ENCODE results near the gene NR1I2.

Gene NR1I2

DNA sequence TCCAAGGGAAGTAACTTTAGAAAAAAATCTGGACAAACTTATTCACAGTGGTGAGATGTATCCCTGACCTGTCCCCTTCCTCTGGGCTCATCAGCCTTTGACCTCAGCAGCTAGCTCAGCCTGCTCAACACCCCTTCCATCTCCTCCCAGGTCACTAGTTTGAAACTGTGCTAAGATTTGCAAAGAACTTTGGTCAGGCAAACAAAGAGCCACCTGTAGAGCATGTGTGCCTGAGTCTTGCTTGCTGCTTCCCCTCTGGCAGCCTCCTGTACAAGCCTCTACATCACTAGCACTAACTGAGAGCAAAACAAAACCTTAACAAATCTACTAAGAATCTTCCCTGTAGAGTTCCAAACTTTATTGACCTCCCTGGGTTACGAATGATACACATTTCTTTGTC lies 43.9 kb downstream of the NR1I2 start:
- DNase-seq, result no peak

DNA sequence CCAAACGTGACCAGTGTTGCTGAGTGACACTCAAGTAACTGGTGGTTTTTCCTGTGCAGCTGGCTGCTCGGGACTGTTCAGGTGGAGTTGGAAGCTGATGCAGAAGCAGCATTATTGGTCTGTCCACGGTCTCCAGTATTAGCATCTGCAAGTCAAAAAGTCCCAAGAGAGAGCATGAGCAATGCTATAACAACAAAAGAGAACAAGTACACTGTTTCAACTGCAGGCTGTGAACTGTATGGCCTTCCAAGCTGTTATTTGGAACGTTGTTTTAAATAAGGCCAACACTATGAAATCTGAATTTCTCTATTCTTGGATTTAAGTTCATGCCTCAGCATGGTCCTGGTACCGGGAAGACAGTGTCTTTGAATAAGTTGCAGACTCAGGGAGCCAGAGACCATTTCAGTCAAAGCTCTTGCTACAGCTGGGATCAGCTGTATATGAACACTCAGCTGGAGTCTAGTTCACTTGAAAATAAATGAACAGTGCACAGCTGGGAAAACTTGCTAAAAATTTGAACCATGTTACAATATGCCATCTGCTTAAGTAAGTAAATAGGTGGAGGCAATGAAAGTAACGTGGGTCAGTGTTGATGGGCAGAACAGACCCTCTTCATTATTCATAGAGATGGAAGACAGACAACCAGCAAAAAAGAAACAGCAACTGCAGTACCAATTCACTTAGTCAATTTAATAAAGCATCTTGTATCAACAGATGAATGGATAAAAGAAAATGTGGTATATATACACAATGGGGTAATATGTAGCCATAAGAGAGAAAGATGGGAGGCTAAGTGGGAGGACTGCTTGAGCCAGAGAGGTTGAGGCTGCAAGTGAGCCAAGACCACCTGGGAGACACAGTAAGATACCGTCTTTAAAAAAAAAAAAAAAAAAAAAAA lies 45.1 kb downstream of the NR1I2 start:
- peak; percentile 40 for DNase-seq

DNA sequence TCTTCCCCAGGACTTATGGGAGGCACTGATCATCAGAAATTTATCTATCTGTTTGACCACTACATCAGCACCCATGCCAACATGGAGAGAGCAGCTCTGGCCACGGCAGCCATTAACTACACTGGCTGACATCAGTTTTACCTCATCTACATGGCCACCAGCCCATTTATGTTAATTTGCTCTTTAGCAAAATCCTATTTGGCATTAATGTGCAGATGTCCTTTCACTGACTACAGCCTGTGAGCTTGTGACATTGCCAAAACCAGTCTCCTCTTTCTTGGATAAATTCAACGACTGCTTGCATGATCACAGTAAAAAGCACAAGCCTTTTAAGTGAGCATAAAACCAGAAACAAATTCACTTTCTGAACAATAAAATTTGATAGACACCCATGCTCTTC lies 47.5 kb downstream of the NR1I2 start:
- no peak for DNase-seq

- DNase-seq, result no peak
Measured at GRCh38 chr3:119831022-119831421, 49.1 kb downstream of the NR1I2 start.

DNA sequence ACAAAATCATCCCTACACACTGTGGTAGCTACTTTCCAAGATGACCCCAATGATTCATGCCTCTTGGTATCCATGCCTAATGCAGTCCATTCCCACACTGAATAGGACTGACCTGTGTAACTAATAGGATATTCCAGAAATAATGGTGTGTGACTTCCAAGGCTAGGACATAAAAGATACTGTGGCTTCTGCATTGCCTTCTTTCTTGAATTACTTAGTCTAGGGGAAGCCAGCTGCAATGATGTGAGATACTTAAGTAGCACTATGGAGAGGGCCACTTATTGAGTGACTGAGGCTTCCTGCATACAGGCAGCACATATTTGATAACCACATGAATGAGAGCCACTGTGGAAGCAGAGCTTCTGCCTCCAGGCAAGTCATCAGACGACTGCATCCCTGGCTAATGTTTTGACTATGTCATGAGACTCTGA lies 50.1 kb downstream of the NR1I2 start:
- DNase-seq, result peak; percentile 83

DNA sequence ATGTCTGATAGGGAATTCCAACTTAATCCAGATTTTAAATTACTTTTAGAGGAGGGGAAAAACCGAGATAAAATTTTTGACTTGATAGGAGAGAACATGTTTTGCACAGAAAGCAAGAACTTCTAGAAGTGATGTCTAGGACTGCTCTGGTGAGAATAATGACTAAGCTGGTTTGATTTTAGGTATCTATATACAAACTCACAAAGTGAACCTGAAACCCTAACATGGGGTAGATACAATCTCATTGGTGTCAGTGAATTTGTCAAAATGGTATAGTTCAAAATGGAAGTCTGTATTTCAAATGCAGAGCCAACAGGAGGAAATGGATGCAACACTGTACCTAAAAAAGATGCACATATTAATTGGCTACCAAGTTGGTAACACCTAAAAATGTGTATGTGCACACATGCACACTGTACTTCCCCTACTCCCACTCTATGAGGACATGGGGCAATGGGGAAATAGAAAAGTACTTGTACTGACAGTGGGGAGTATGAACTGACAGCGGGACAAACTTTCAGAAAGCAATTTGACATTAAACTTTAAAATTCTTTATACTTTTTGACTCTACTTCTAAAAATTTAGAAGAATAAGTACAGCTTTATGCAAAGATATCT lies 53.0 kb downstream of the NR1I2 start:
- DNase-seq, result no peak

- no peak for DNase-seq
Measured at GRCh38 chr3:119835556-119835955, 53.7 kb downstream of the NR1I2 start.

DNA sequence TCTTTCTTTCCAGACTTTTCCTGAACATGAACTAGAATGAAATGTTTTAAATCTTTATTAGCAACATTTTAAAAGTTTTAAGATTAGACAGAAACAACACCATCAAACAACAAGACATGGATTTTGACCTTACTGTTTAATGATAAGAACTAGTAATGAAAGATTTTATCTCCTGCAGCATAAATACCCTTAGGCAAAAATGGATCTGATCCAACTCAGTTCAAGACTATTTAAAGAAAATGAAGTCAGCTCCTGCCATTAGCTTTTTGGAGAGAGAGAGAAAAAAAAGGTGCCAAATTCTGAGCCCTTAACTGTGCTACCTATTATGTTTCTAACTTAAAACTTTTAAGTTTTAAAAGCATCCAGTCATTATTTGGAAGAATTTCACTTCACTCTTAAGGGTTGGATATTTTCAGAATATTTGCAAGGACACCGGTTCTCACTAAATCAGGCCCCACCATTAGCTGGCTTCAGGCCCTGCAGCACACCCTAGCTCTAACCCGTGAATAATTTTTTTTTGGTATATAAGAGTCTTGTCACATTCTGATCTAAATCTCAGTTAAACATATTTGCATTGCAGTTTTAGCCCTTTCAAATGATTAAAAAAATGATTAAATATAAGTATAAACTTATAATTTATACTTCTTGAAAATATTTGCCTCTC lies 60.0 kb downstream of the NR1I2 start:
- peak; percentile 14 for DNase-seq

DNA sequence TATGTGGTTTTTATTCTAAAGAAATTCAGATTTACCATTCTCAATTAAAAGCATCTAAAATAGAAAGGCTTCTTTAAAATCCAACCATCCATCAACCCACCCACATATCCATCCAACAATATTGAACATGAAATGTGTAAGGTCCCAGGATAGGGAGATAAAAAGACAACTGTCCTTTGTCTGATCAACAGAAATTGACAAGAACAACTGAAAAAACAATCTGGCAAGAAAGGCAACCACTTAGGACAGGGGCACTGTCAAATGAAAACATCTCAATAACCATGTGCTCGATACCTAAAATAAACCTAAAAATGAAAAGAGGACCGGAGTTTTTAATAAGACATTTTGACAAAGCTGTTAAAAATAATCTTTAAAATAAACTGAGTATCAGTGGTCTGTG lies 67.2 kb downstream of the NR1I2 start:
- DNase-seq, result no peak

- DNase-seq, result no peak
Measured at GRCh38 chr3:119856695-119857094, 74.8 kb downstream of the NR1I2 start.

DNA sequence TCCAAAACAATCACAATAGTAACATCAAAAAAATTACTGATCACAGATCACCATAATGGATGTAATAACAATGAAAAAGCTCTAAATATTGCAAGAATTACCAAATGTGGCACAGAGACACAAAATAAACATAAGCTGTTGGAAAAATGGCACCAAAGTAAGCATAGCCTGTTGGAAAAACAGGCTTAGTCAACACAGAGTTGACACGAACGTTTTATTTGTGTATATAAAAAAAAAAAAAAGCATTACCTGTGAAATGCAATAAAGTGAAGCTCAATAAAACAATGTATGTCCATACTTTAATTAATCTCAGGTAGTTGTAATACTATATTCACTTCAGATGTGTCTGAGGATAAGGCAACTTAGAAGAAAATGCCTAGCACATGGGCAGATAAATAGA lies 77.1 kb downstream of the NR1I2 start:
- DNase-seq, result no peak

GRCh38 chr3:119859728-119860127 lies 77.8 kb downstream of the NR1I2 start:
- DNase-seq, result no peak

- no peak for DNase-seq
Measured at GRCh38 chr3:119861681-119862080, 79.8 kb downstream of the NR1I2 start.

DNA sequence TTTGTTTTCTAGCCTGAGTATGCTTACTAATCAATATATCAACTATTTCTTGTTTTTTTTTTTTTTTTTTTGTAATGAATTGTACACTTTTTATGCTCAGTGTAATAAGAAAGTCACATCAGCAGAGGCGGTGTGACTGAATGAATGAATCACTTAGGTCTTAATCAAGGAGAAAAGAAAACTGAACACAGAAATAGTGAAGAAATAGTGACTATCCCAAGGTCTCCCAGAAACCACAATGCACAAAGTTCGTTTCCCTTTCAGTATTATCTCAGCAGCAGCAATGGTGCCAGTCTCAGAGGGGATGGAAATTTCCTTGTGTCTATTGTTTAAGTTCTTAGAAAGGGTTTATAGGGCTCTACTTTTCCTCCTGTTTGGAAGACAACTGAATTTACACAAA lies 80.7 kb downstream of the NR1I2 start:
- no peak for DNase-seq

- no peak for DNase-seq
Measured at GRCh38 chr3:119864476-119864875, 82.6 kb downstream of the NR1I2 start.
